WTC11 (cell line): Measurements from ENCODE around the gene PRUNE2. TPM values are rescaled to one million over a fixed set of nuclear protein-coding genes. Genes with fewer than 3 reads are reported as not detected.

Experiments used
- ATAC-seq: fragments of 200-7000 bp; cut with Tn5 transposase; 2 replicates; pipeline ENCODE4 v1.10.0; 2021; ENCODE audit warnings: mild to moderate bottlenecking, moderate library complexity
- CTCF ChIA-PET: fragments of 300-600 bp; sonication (Branson Sonifier 250); formaldehyde crosslinking; loops from one replicate; lab custom pipeline; 2021; ENCODE audit warnings: antibody characterized with exemption; lab: Charles Lee
- POLR2A ChIA-PET: fragments of 350-600 bp; sonication (Branson Sonifier 250); formaldehyde crosslinking; loops from one replicate; lab custom pipeline; 2021; ENCODE audit warnings: antibody characterized with exemption; lab: Charles Lee
- DNase-seq: peaks from one replicate; pipeline ENCODE4 v3.0.0; 2021; ENCODE audit warnings: low spot score
- H3K27ac Mint-ChIP-seq: 2 replicates; pipeline ENCODE4 v1.8.0; 2021; ENCODE audit warnings: mixed read lengths
- H3K27me3 Mint-ChIP-seq: 2 replicates; pipeline ENCODE4 v1.8.0; 2021; ENCODE audit warnings: low read depth, mild to moderate bottlenecking, moderate library complexity, mixed read lengths
- H3K36me3 Mint-ChIP-seq: 2 replicates; pipeline ENCODE4 v1.8.0; 2021; ENCODE audit warnings: mixed read lengths
- H3K4me1 Mint-ChIP-seq: 2 replicates; pipeline ENCODE4 v1.8.0; 2022; ENCODE audit warnings: mixed read lengths
- H3K4me3 Mint-ChIP-seq: 2 replicates; pipeline ENCODE4 v1.8.0; 2021; ENCODE audit warnings: mild to moderate bottlenecking, moderate library complexity, mixed read lengths
- H3K9me3 Mint-ChIP-seq: 2 replicates; pipeline ENCODE4 v1.8.0; 2021; ENCODE audit warnings: mixed read lengths
- CBFB ChIP-seq: sonication (generic); formaldehyde crosslinking; IDR thresholded peaks from 2 replicates; pipeline ENCODE4 v1.8.1; 2022; ENCODE audit warnings: mild to moderate bottlenecking, low read depth, missing genetic modification reagents
- CDX4 ChIP-seq: fragments of 250-450 bp; sonication (Bioruptor Pico); IDR thresholded peaks from 2 replicates; pipeline ENCODE4 v1.9.0; 2021; ENCODE audit warnings: moderate library complexity, mild to moderate bottlenecking, inconsistent platforms, borderline replicate concordance
- EMX1 ChIP-seq: fragments of 250-450 bp; sonication (Bioruptor Pico); IDR thresholded peaks from 2 replicates; pipeline ENCODE4 v1.8.0; 2021; ENCODE audit warnings: mild to moderate bottlenecking
- ESRRA ChIP-seq: sonication (generic); formaldehyde crosslinking; IDR thresholded peaks from 2 replicates; pipeline ENCODE4 v1.8.1; 2022; ENCODE audit warnings: mild to moderate bottlenecking, missing genetic modification reagents, borderline replicate concordance
- FOXJ3 ChIP-seq: sonication (generic); formaldehyde crosslinking; IDR thresholded peaks from 2 replicates; pipeline ENCODE4 v1.9.0; 2021; ENCODE audit warnings: missing genetic modification reagents, mild to moderate bottlenecking, borderline replicate concordance
- KAT7 ChIP-seq: sonication (generic); formaldehyde crosslinking; IDR thresholded peaks from 2 replicates; pipeline ENCODE4 v1.8.1; 2023; ENCODE audit warnings: missing genetic modification reagents, mild to moderate bottlenecking, borderline replicate concordance
- PRDM15 ChIP-seq: sonication (generic); formaldehyde crosslinking; IDR thresholded peaks from 2 replicates; pipeline ENCODE4 v1.8.0; 2022; ENCODE audit warnings: missing genetic modification reagents
- SOX15 ChIP-seq: fragments of 250-450 bp; sonication (Bioruptor Pico); IDR thresholded peaks from 2 replicates; pipeline ENCODE4 v1.9.0; 2021; ENCODE audit warnings: mild to moderate bottlenecking
- ZBTB21 ChIP-seq: sonication (generic); formaldehyde crosslinking; IDR thresholded peaks from 2 replicates; pipeline ENCODE4 v1.8.1; 2023; ENCODE audit warnings: mild to moderate bottlenecking, missing genetic modification reagents, borderline replicate concordance
- ZNF219 ChIP-seq: sonication (generic); formaldehyde crosslinking; IDR thresholded peaks from 2 replicates; pipeline ENCODE4 v1.8.0; 2023; ENCODE audit warnings: missing genetic modification reagents, mild to moderate bottlenecking, borderline replicate concordance
- ZNF263 ChIP-seq: sonication (generic); formaldehyde crosslinking; IDR thresholded peaks from 2 replicates; pipeline ENCODE4 v1.8.1; 2022; ENCODE audit warnings: low read depth, mild to moderate bottlenecking, moderate library complexity, missing genetic modification reagents
- ZNF423 ChIP-seq: fragments of 250-450 bp; sonication (Bioruptor Pico); IDR thresholded peaks from 2 replicates; pipeline ENCODE4 v2.1.2; 2022; ENCODE audit warnings: mild to moderate bottlenecking, moderate library complexity
- ZNF671 ChIP-seq: fragments of 250-450 bp; sonication (Bioruptor Pico); IDR thresholded peaks from 2 replicates; pipeline ENCODE4 v1.8.0; 2021; ENCODE audit warnings: mild to moderate bottlenecking
- total RNA-seq: library from RNA; stranded (reverse); gene quantifications from 3 replicates; pipeline ENCODE4 v1.2.3, GENCODE V29; 2021
- TF ChIP-seq, protein P1 (sequence below): sonication (generic); formaldehyde crosslinking; IDR thresholded peaks from 2 replicates; pipeline ENCODE4 v1.8.1; 2022; ENCODE audit warnings: mild to moderate bottlenecking, missing genetic modification reagents, moderate library complexity, borderline replicate concordance
- TF ChIP-seq, protein P2 (sequence below): sonication (generic); formaldehyde crosslinking; IDR thresholded peaks from 2 replicates; pipeline ENCODE4 v1.8.0; 2022; ENCODE audit warnings: mild to moderate bottlenecking, missing genetic modification reagents
- TF ChIP-seq, protein P3 (sequence below): sonication (generic); formaldehyde crosslinking; conservative IDR thresholded peaks from 2 replicates; pipeline ENCODE4 v1.8.1; 2023; ENCODE audit warnings: mild to moderate bottlenecking, low read depth, missing genetic modification reagents, moderate library complexity
- TF ChIP-seq, protein P4 (sequence below): fragments of 250-450 bp; sonication (Bioruptor Pico); conservative IDR thresholded peaks from 2 replicates; pipeline ENCODE4 v1.9.0; 2021; ENCODE audit warnings: mild to moderate bottlenecking
- TF ChIP-seq, protein P5 (sequence below): sonication (generic); formaldehyde crosslinking; IDR thresholded peaks from 2 replicates; pipeline ENCODE4 v1.8.1; 2022; ENCODE audit warnings: low read depth, mild to moderate bottlenecking, moderate library complexity, missing genetic modification reagents, borderline replicate concordance

The PRUNE2 gene
- total RNA-seq, 1 experiment from 2014 or later = 13.1 TPM

DNA sequence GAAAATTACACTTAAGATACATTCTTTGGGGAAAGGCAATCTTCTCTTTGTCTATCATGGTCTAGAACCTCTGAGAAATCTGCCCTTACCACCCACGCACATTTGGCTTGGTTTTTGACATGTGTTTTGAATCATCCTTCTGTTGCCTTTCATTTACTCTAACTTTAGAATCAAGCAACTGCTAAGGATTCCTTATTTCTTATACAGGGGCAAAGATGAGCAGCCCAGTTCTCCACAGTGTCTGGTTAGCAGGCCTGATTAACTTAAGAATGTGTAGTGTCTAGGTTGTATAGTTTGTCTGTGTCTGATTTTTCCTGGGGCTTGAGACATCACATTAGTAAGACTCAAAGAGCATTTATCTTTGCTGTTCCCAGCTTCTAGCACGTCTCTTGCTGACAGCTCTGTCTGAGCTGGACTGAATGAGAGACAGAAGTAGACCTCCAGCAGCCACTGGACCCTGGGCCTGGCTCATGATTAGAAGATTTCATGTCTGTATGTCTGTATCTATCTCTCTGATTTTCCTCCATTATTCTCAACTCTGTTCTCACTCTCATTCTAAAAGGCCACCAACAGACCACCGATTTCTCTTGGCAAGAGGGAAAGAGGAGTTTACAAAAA is 173.5 kb downstream of the PRUNE2 start:
- DNase-seq (no peak), ATAC-seq (no peak)
- no peak overlapping the region for H3K27ac Mint-ChIP-seq
- H3K36me3 Mint-ChIP-seq = no peaks in the 10 kb centered on the region
- H3K4me1 Mint-ChIP-seq = no peaks in the 10 kb centered on the region
- no peaks in the 10 kb centered on the region for H3K27me3 Mint-ChIP-seq
- ChIA-PET POLR2A (no interaction called here), CTCF (no interaction called here)
- no peak overlapping the region for H3K4me3 Mint-ChIP-seq
- TF ChIP-seq ESRRA (CRISPR knock-in tag) (no peak), ZNF671 (CRISPR knock-in tag) (no peak), CDX4 (CRISPR knock-in tag) (no peak), PRDM15 (CRISPR knock-in tag) (no peak), ZNF263 (no peak), KAT7 (CRISPR knock-in tag) (no peak)
- TF ChIP-seq, protein P1, sequence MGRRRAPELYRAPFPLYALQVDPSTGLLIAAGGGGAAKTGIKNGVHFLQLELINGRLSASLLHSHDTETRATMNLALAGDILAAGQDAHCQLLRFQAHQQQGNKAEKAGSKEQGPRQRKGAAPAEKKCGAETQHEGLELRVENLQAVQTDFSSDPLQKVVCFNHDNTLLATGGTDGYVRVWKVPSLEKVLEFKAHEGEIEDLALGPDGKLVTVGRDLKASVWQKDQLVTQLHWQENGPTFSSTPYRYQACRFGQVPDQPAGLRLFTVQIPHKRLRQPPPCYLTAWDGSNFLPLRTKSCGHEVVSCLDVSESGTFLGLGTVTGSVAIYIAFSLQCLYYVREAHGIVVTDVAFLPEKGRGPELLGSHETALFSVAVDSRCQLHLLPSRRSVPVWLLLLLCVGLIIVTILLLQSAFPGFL (CRISPR knock-in tag) = no peak
- TF ChIP-seq, protein P2, sequence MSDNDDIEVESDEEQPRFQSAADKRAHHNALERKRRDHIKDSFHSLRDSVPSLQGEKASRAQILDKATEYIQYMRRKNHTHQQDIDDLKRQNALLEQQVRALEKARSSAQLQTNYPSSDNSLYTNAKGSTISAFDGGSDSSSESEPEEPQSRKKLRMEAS = no peak
- TF ChIP-seq, protein P3, sequence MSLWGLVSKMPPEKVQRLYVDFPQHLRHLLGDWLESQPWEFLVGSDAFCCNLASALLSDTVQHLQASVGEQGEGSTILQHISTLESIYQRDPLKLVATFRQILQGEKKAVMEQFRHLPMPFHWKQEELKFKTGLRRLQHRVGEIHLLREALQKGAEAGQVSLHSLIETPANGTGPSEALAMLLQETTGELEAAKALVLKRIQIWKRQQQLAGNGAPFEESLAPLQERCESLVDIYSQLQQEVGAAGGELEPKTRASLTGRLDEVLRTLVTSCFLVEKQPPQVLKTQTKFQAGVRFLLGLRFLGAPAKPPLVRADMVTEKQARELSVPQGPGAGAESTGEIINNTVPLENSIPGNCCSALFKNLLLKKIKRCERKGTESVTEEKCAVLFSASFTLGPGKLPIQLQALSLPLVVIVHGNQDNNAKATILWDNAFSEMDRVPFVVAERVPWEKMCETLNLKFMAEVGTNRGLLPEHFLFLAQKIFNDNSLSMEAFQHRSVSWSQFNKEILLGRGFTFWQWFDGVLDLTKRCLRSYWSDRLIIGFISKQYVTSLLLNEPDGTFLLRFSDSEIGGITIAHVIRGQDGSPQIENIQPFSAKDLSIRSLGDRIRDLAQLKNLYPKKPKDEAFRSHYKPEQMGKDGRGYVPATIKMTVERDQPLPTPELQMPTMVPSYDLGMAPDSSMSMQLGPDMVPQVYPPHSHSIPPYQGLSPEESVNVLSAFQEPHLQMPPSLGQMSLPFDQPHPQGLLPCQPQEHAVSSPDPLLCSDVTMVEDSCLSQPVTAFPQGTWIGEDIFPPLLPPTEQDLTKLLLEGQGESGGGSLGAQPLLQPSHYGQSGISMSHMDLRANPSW = no peak
- no peaks in the 10 kb centered on the region for H3K9me3 Mint-ChIP-seq

DNA sequence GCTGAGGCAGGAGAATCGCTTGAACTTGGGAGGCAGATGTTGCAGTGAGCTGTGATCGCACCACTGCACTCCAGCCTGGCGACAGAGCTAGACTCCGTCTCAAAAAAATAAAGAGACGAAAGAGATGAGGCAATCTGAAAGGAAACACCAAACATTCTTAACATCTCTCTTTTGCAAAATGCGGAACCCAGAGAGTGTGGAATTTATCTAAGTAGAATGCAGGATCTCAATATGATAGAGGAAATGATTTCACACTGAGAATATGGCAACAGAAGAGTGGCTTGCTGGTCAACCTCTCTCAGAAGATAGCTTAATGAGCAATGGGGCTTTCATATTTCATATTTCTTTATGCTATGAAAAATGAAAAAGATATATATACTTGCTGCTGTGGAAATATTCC is 175.1 kb downstream of the PRUNE2 start:
- Mint-ChIP-seq H3K27ac (no peak overlapping the region), H3K4me3 (no peak overlapping the region)

More for the DNA sequence above, 175.1 kb downstream of the PRUNE2 start:
- POLR2A ChIA-PET = no interaction called here
- Mint-ChIP-seq H3K27me3 (no peaks in the 10 kb centered on the region), H3K36me3 (no peaks in the 10 kb centered on the region), H3K4me1 (no peaks in the 10 kb centered on the region), H3K9me3 (no peaks in the 10 kb centered on the region)
- CTCF ChIA-PET = interaction anchor here (1.2 kb wide), 1 partner anchor 25 kb away, joined by 4 read pairs; no protein-coding TSS in a partner anchor
- TF ChIP-seq, protein P4, sequence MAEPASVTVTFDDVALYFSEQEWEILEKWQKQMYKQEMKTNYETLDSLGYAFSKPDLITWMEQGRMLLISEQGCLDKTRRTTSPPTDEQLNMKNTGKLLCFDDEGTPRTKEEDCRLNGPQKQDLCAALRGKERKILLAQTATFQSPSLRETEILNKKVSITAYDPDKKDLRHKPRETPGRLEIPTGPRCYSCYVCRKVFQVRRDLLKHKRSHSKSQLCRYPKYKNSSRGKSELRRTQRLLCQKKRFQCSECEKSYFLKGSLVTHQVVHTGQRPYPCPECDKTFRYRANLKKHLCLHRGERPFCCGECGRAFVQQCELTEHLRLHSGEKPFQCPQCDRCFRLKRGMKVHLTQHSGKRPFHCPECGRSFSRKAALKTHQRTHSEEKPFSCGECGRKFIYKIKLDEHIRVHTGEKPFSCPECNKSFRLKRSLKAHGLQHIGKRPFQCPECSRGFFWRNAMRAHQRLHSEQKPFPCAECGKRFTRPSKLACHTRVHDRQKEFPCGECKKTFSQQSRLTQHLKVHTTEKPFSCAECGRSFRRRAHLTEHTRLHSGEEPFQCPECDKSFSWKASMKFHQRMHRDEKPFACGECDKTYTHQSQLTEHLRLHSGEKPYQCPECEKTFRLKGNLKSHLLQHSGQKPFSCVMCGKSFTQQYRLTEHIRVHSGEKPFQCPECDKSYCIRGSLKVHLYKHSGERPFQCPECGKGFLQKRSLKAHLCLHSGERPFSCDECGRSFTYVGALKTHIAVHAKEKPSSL (CRISPR knock-in tag) = no peak
- TF ChIP-seq FOXJ3 (no peak), SOX15 (no peak), EMX1 (CRISPR knock-in tag) (no peak), ZBTB21 (no peak), ZNF219 (CRISPR knock-in tag) (no peak), CBFB (CRISPR knock-in tag) (no peak), ZNF671 (CRISPR knock-in tag) (no peak), ZNF423 (CRISPR knock-in tag) (no peak)
- TF ChIP-seq, protein P3 = no peak
- TF ChIP-seq, protein P5, sequence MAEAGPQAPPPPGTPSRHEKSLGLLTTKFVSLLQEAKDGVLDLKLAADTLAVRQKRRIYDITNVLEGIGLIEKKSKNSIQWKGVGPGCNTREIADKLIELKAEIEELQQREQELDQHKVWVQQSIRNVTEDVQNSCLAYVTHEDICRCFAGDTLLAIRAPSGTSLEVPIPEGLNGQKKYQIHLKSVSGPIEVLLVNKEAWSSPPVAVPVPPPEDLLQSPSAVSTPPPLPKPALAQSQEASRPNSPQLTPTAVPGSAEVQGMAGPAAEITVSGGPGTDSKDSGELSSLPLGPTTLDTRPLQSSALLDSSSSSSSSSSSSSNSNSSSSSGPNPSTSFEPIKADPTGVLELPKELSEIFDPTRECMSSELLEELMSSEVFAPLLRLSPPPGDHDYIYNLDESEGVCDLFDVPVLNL (CRISPR knock-in tag) = no peak
- no peak for ATAC-seq
- no peak for DNase-seq
